ENCODE measurements around the gene PRDM12. TPM values are rescaled to one million over a fixed set of nuclear protein-coding genes. Genes with fewer than 3 reads are reported as not detected.

Gene PRDM12
- total RNA-seq, 2 experiments from 2014 or later = not detected

DNA sequence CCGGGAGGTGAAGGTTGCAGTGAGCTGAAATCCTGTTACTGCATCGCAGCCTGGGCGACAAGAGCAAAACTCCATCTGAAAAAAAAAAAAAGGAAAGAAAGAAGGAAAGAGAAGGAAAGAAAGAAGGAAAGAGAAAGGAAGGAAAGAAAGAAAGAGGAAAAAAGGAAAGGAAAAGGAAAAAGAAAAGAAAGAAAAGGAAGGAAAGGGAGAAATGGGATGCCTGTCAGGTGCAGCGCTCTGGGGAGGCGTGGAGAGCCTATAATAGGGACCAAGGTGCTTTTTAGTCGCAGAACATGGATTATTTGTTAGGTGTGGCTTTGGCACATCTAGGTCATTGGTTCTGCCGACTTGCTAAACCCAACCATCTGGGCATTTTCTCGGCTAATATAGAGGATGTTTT, 47.1 kb downstream of the PRDM12 start:
- no peaks in the 10 kb centered on the region for H3K27me3 Mint-ChIP-seq

DNA sequence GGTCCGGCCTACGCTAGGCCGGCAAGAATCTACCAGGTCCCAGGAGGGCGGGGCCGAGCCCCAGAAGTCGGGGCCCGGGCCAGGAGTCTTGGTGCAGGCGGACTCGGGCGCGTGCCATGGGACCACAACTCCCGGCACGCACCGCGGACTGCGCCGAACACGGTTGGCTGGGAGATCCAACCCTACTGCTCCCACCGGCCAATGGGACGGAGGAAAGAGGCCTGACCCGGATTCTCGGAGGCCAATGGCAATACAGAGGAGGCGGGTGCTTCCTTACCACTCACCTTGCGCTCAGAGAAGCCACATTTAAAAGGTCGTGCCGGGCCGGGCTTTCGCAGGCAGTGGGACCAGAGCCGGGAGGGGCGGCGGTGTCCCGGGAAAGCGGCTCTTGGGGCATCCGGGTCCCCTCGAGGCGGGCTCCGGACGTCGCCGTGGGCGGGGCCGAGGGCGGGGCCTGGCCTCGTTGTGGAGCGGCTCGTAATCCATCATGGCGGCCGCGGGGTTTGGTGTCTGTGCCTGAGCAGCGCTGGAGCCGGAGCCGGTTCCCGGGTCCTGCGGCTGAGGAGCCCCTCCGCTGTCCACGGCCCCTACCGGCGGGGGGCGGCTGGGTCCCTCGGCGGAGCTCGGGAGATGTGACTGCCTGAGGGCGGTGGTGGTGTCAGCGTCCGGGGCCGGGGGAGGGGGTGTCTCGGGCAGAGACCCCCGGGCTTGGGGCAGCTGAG, 48.3 kb downstream of the PRDM12 start:
- H3K9me3 Mint-ChIP-seq = no peaks in the 10 kb centered on the region
- H3K36me3 Mint-ChIP-seq = no peaks in the 10 kb centered on the region
- peak; percentile 97 for DNase-seq
- no peaks in the 10 kb centered on the region for H3K27me3 Mint-ChIP-seq
- peak overlapping the region; percentile 93 for H3K4me3 Mint-ChIP-seq
- H3K4me1 Mint-ChIP-seq = peaks cover 30% of the 10 kb centered on the region
- peak overlapping the region; percentile 86 for H3K27ac Mint-ChIP-seq

More for the DNA sequence above, 47.1 kb downstream of the PRDM12 start:
- Mint-ChIP-seq H3K36me3 (no peaks in the 10 kb centered on the region), H3K4me3 (no peak overlapping the region), H3K4me1 (peaks cover 29% of the 10 kb centered on the region), H3K27ac (no peak overlapping the region), H3K9me3 (no peaks in the 10 kb centered on the region)
- DNase-seq = no peak

DNA sequence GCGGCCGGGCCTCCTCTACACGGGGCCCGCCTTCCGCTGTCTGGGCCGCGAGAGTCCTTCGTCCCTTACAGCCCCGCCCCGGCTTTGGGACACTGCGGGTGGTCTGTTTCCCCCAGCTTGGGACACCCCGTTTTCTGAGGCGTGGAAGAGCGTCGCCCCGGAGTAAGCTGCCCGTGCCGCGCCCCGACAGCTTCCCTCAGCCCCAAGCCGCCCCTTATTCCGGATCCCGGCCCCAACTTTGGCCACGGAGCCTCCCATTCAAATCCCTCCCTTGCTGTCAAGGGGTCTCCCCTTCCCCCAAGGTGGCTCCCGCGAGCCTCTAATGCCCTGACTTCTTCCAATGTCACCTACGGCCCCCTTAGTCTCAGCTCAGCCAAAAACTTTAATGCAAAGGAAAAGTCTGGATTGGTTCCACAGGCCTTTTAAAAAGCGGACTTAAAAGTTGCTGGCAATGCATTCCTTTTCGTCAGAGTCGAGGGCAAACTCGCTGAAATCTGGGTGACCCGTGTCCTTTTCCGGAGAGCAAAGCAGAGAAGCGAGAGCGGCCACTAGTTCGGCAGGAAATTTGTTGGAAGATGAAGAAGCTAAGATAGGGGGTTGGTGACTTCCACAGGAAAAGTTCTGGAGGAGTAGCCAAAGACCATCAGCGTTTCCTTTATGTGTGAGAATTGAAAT, 49.0 kb downstream of the PRDM12 start:
- Mint-ChIP-seq H3K9me3 (no peaks in the 10 kb centered on the region), H3K36me3 (no peaks in the 10 kb centered on the region), H3K4me1 (peaks cover 30% of the 10 kb centered on the region), H3K27ac (peak overlapping the region; percentile 80), H3K27me3 (no peaks in the 10 kb centered on the region), H3K4me3 (peak overlapping the region; percentile 93)
- no peak for DNase-seq

DNA sequence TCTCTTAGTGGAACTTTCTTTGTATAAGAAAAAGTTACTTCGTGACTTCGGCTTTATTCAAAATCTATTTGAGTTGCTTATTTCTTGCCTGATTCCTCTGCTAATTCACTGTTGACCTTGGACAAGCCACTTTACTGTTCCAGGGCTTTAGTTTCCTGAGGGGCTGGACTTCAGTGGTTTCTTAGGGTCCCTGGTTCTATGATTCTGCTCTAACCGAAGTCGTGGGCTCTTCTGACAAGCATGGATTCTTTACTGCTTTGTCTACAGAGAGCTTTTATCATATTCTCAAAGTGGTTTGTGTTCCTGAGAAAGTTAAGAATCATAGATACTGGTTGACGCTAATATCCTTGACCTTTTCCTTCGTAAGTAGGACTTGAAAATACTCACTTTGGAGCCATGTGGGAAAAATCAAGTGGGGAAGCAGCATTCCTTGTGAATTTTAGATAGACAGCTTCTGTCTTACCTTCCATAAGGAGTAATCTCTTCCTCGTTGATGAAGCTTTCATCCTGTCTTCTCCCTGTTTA, 50.3 kb downstream of the PRDM12 start:
- Mint-ChIP-seq H3K4me1 (peaks cover 30% of the 10 kb centered on the region), H3K27me3 (no peaks in the 10 kb centered on the region), H3K36me3 (no peaks in the 10 kb centered on the region), H3K9me3 (no peaks in the 10 kb centered on the region), H3K4me3 (peak overlapping the region; percentile 93), H3K27ac (no peak overlapping the region)
- DNase-seq = no peak

DNA sequence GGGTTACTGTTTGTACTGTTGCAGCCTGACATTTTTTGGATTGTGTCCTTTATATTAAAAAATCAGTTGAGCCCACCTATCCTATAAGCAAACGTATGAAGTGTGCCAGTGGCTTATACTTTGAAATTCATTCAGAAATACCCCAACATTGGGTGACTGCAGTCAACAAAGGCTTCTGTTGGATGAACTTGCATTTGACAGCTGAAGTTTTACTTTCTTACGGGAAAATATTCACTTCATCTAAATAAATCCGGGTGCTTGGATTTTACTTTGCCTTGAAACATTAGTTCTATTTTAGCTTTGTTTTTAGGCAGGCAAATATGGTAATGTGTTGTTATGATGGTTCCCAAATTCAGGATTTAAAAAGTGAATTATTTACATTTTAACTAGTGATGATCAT, 50.9 kb downstream of the PRDM12 start:
- DNase-seq = no peak
- H3K27me3 Mint-ChIP-seq = no peaks in the 10 kb centered on the region
- H3K36me3 Mint-ChIP-seq = no peaks in the 10 kb centered on the region
- no peaks in the 10 kb centered on the region for H3K9me3 Mint-ChIP-seq
- peaks cover 30% of the 10 kb centered on the region for H3K4me1 Mint-ChIP-seq
- no peak overlapping the region for H3K27ac Mint-ChIP-seq
- peak overlapping the region; percentile 93 for H3K4me3 Mint-ChIP-seq

DNA sequence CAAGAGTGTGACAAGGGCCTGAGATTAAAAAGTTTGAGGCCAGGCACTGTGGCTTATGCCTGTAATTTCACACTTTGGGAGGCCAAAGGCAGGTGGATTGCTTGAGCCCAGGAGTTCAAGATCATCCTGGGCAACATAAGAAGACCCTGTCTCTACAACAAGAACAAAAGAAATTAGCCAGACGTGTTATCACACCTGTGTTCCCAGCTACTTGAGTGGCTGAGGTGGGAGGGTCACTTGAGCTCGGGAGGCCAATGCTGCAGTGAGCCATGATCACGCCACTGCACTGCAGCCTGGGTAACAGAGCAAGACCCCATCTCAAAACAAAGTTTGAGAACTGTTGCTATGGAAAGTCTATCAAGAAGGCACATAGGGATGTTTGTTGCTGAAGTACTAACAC, 54.2 kb downstream of the PRDM12 start:
- Mint-ChIP-seq H3K4me3 (no peak overlapping the region), H3K4me1 (peaks cover 34% of the 10 kb centered on the region), H3K27me3 (no peaks in the 10 kb centered on the region), H3K9me3 (no peaks in the 10 kb centered on the region), H3K36me3 (no peaks in the 10 kb centered on the region), H3K27ac (no peak overlapping the region)
- no peak for DNase-seq

DNA sequence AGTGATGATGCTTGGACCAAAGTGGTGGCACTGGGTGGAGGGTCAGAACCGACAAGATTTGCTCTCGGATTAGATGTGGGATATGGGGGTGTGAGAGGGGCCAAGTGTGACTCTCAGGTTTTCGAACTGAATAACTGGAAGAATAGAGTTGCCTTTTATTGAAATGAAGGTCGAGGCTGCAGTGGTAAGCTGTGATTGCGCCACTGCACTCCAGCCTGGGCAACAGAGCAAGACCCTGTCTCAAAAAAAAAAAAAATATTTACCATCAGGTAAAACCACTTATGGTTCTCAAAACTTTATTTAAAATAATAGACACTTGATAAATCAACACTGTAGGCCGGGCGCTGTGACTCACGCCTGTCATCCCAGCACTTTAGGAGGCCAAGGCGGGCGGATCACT, 56.4 kb downstream of the PRDM12 start:
- Mint-ChIP-seq H3K9me3 (no peaks in the 10 kb centered on the region), H3K27ac (no peak overlapping the region), H3K4me3 (no peak overlapping the region), H3K36me3 (no peaks in the 10 kb centered on the region), H3K4me1 (peaks cover 15% of the 10 kb centered on the region), H3K27me3 (no peaks in the 10 kb centered on the region)
- DNase-seq = no peak

DNA sequence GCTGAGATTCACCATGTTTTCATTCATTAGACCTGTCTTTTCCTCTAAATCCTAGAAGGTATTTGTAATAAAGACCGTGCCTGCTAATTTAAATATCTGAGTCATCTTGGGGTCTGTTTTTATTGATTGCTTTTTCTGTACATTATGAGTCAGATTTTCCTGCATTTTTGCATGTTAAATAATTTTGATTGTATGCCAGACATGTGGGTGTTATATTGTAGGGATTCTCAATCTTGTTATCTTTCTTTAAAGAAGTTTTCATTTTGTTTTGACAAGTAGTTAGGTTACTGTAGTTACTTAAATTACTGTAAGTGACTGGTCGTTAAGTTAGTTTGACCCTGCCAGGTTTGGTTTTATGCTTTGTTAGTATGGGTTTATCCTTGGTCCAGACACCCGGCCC, 64.3 kb downstream of the PRDM12 start:
- no peak overlapping the region for H3K4me3 Mint-ChIP-seq
- peaks cover 23% of the 10 kb centered on the region for H3K4me1 Mint-ChIP-seq
- no peak for DNase-seq
- H3K36me3 Mint-ChIP-seq = peaks cover 3% of the 10 kb centered on the region
- H3K9me3 Mint-ChIP-seq = no peaks in the 10 kb centered on the region
- H3K27ac Mint-ChIP-seq = no peak overlapping the region
- no peaks in the 10 kb centered on the region for H3K27me3 Mint-ChIP-seq

DNA sequence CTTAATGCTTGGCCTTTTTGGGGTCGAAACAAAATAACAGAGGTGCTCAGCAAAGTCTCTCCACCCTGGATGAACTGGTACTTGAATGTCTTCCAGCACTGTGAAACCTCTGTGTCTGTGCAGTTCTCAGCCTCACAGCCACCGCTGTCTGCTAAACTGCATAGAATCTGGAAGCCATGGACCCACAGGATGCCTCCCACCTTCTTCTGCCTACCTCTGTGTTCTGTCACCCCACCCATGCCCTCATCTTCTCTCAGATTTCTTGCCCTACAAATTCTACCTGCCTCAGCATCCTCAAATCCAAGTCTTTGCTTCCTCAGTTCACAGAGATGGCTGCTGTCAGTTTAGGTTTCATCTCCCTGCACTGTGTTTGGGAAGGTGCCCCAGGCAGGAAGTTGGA, 64.8 kb downstream of the PRDM12 start:
- Mint-ChIP-seq H3K36me3 (peaks cover 3% of the 10 kb centered on the region), H3K27ac (peak overlapping the region; percentile 6), H3K9me3 (no peaks in the 10 kb centered on the region), H3K27me3 (no peaks in the 10 kb centered on the region), H3K4me1 (peaks cover 23% of the 10 kb centered on the region), H3K4me3 (no peak overlapping the region)
- DNase-seq = no peak

DNA sequence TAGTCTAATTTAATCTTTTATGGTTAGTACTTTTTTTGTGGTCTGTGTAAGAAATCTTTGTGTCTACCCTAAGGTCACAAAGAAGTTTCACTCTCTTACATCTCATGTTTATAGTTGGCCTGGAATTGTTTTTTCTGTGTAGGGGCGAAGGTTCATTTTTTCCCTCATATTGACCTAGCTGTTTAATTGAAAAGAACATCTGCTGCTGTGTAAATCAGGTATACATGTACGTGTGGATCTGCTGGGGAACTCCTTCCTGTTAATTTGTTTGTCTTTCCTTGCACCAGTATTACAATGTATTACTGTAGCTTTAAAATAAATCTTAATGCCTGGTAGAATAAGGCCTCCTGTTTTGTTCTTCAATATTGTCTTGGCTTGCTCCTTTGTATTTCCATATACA, 67.0 kb downstream of the PRDM12 start:
- no peak overlapping the region for H3K4me3 Mint-ChIP-seq
- peaks cover 23% of the 10 kb centered on the region for H3K4me1 Mint-ChIP-seq
- no peak overlapping the region for H3K27ac Mint-ChIP-seq
- DNase-seq = no peak
- H3K27me3 Mint-ChIP-seq = no peaks in the 10 kb centered on the region
- no peaks in the 10 kb centered on the region for H3K9me3 Mint-ChIP-seq
- H3K36me3 Mint-ChIP-seq = peaks cover 3% of the 10 kb centered on the region

DNA sequence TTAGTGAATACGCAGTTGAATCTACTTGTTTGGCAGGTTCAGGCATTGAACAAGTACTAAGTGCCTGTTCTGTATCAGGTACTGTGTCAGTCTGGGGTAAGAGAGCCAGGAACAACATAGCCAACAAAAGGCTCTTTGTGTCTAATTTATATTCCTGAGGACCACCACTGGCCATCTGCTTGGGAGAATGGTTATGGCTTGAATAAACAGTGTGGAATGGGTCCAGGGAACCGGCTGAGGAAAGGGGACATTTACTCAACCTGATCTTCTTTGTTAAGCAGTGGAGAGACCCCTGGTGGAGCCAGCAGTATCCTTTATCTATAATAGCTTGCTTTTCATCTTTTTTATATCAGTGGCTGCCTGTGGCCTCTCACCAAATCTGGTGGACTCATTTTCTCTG, 67.7 kb downstream of the PRDM12 start:
- peaks cover 3% of the 10 kb centered on the region for H3K36me3 Mint-ChIP-seq
- peaks cover 23% of the 10 kb centered on the region for H3K4me1 Mint-ChIP-seq
- H3K4me3 Mint-ChIP-seq = no peak overlapping the region
- no peaks in the 10 kb centered on the region for H3K27me3 Mint-ChIP-seq
- no peak for DNase-seq
- H3K27ac Mint-ChIP-seq = no peak overlapping the region
- no peaks in the 10 kb centered on the region for H3K9me3 Mint-ChIP-seq

Other genes with a start within 250 kb of the PRDM12 start
- gene ASS1, start 219.6 kb upstream of the PRDM12 start, total RNA-seq = 1 to 10 TPM; 5.1 TPM
- 10 to 100 TPM; 48.4 to 50.8 TPM for gene FUBP3, start 85.0 kb upstream of the PRDM12 start, total RNA-seq
- 100 to 1,000 TPM in 1 of 2 experiments, 10 to 100 TPM in 1; 96.4 to 101 TPM for gene EXOSC2, start 29.2 kb downstream of the PRDM12 start, total RNA-seq
- gene ABL1, start 170.7 kb downstream of the PRDM12 start, total RNA-seq = 10 to 100 TPM; 37.9 to 38.5 TPM
- gene QRFP, start 232.2 kb downstream of the PRDM12 start, total RNA-seq = not detected